SK-N-SH (cell line): ENCODE data around the gene VEGFA. TPM values are rescaled to one million over a fixed set of nuclear protein-coding genes. Genes with fewer than 3 reads are reported as not detected.

Source experiments
- CTCF ChIA-PET: fragments of 300-600, 350-600 bp; formaldehyde crosslinking; extraction: SDS; loops from one replicate; lab custom pipeline; 2021; lab: Yijun Ruan, JAX
- POLR2A ChIA-PET: fragments of 350-600 bp; sonication (Branson Sonifier 250); formaldehyde crosslinking; extraction: SDS; loops from one replicate; lab custom pipeline; 2020; ENCODE audit warnings: antibody characterized with exemption, inconsistent platforms; lab: Yijun Ruan, JAX
- DNase-seq: peaks from one replicate; pipeline ENCODE4 v3.0.0; 2012
- H2AFZ ChIP-seq: fragments of 200-600 bp; sonication (generic); 2 replicates; pipeline ENCODE4 v1.8.1; 2016; ENCODE audit warnings: antibody characterized with exemption, mild to moderate bottlenecking, low read depth
- H3F3A ChIP-seq: fragments of 200-600 bp; sonication (generic); replicated peaks from 2 replicates; pipeline ENCODE3; 2016; ENCODE audit warnings: antibody characterized with exemption, mild to moderate bottlenecking; ENCODE audit not compliant: insufficient read depth
- H3K27ac ChIP-seq, 2 experiments: fragments of 200-500 bp in 1 of 2; fragments of 200-600 bp in 1 of 2; sonication (Bioruptor generic) in 1 of 2; sonication (generic), shearing (Covaris generic) in 1 of 2; 2 replicates each; pipeline versions ENCODE4 v1.5.1 to v1.6.1; 2014 to 2016; ENCODE audit warnings: low read depth in 2 of 2, inconsistent platforms in 1 of 2, low read length in 1 of 2, mild to moderate bottlenecking in 1 of 2, mixed read lengths in 1 of 2
- H3K27me3 ChIP-seq: fragments of 200-600 bp; sonication (generic), shearing (Covaris generic); 2 replicates; pipeline ENCODE4 v1.6.1; 2016; ENCODE audit warnings: mixed run types; ENCODE audit not compliant: insufficient read depth
- H3K36me3 ChIP-seq, 2 experiments: fragments of 200-500 bp in 1 of 2; fragments of 200-600 bp in 1 of 2; sonication (Bioruptor generic) in 1 of 2; sonication (generic) in 1 of 2; replicated peaks in 1 of 2; 2 replicates each; pipeline versions ENCODE3 to v1.5.1; 2014 to 2016; ENCODE audit warnings: low read length in 1 of 2, mild to moderate bottlenecking in 1 of 2; ENCODE audit not compliant: insufficient read depth in 2 of 2, control insufficient read depth in 1 of 2
- H3K4me1 ChIP-seq, 2 experiments: fragments of 200-500 bp in 1 of 2; fragments of 200-600 bp in 1 of 2; sonication (Bioruptor generic) in 1 of 2; sonication (generic), shearing (Covaris generic) in 1 of 2; 2 replicates each; pipeline versions ENCODE4 v1.5.1 to v1.6.1; 2014 to 2016; ENCODE audit warnings: low read depth in 1 of 2, low read length in 1 of 2, mixed run types in 1 of 2; ENCODE audit not compliant: insufficient read depth in 2 of 2, control insufficient read depth in 1 of 2
- H3K4me2 ChIP-seq: fragments of 200-600 bp; sonication (generic), shearing (Covaris generic); 2 replicates; pipeline ENCODE4 v1.6.1; 2017; ENCODE audit warnings: mixed run types
- H3K4me3 ChIP-seq, 2 experiments: fragments of 200-500 bp in 1 of 2; fragments of 200-600 bp in 1 of 2; sonication (Bioruptor generic) in 1 of 2; sonication (generic), shearing (Covaris generic) in 1 of 2; 2 replicates each; pipeline versions ENCODE4 v1.5.1 to v1.8.1; 2014 to 2016; ENCODE audit warnings: low read depth in 2 of 2, inconsistent platforms in 1 of 2, low read length in 1 of 2, mild to moderate bottlenecking in 1 of 2, mixed read lengths in 1 of 2, moderate library complexity in 1 of 2
- H3K79me2 ChIP-seq: fragments of 200-600 bp; sonication (generic); 2 replicates; pipeline ENCODE4 v1.8.1; 2017; ENCODE audit warnings: mild to moderate bottlenecking; ENCODE audit not compliant: insufficient read depth
- H3K9ac ChIP-seq: fragments of 200-600 bp; sonication (generic); 2 replicates; pipeline ENCODE4 v1.6.1; 2017; ENCODE audit warnings: mixed run types
- H3K9me2 ChIP-seq: fragments of 200-600 bp; sonication (generic); 2 replicates; pipeline ENCODE4 v1.6.1; 2017; ENCODE audit warnings: mixed run types
- H3K9me3 ChIP-seq: fragments of 200-600 bp; sonication (generic); 2 replicates; pipeline ENCODE4 v1.6.1; 2017; ENCODE audit warnings: mixed run types, mild to moderate bottlenecking, moderate library complexity
- H4K20me1 ChIP-seq: fragments of 200-600 bp; sonication (generic); 2 replicates; pipeline ENCODE4 v1.6.1; 2017; ENCODE audit warnings: mild to moderate bottlenecking, mixed run types; ENCODE audit not compliant: insufficient read depth
- CHD2 ChIP-seq: fragments of 150-350 bp; IDR thresholded peaks from 2 replicates; pipeline ENCODE4 v1.6.1; 2018; ENCODE audit warnings: low read length; ENCODE audit not compliant: partially characterized antibody
- FOXM1 ChIP-seq: IDR thresholded peaks from 2 replicates; pipeline ENCODE4 v1.4.0; 2012; ENCODE audit warnings: low read depth, mild to moderate bottlenecking
- GATA2 ChIP-seq: sonication (generic); formaldehyde crosslinking; IDR thresholded peaks from 2 replicates; pipeline ENCODE4 v1.5.0; 2020; ENCODE audit warnings: mild to moderate bottlenecking, missing genetic modification reagents
- JUND ChIP-seq: IDR thresholded peaks from 2 replicates; pipeline ENCODE4 v1.4.0; 2012
- MXI1 ChIP-seq: IDR thresholded peaks from 2 replicates; pipeline ENCODE4 v1.6.1; 2012; ENCODE audit warnings: mild to moderate bottlenecking, low read depth, low read length, improper control_type of control experiment
- NFIC ChIP-seq: IDR thresholded peaks from 2 replicates; pipeline ENCODE4 v1.4.0; 2012; ENCODE audit warnings: borderline replicate concordance
- RCOR1 ChIP-seq: fragments of 150-350 bp; IDR thresholded peaks from 2 replicates; pipeline ENCODE4 v1.6.1; 2017; ENCODE audit warnings: antibody characterized with exemption, low read length
- RXRA ChIP-seq: IDR thresholded peaks from 2 replicates; pipeline ENCODE4 v1.4.0; 2012; ENCODE audit warnings: low read depth, mild to moderate bottlenecking, borderline replicate concordance
- SMC3 ChIP-seq: IDR thresholded peaks from 2 replicates; pipeline ENCODE4 v1.6.1; 2012; ENCODE audit warnings: low read depth, low read length, improper control_type of control experiment
- TAF1 ChIP-seq: IDR thresholded peaks from 2 replicates; pipeline ENCODE4 v1.6.1; 2012; ENCODE audit warnings: low read depth, mild to moderate bottlenecking, low read length, moderate library complexity, borderline replicate concordance
- TCF12 ChIP-seq: IDR thresholded peaks from 2 replicates; pipeline ENCODE4 v1.4.0; 2012
- TEAD4 ChIP-seq: IDR thresholded peaks from 2 replicates; pipeline ENCODE4 v1.4.0; 2012; ENCODE audit warnings: mild to moderate bottlenecking, borderline replicate concordance; ENCODE audit not compliant: insufficient read depth
- WGBS: methylation state at CpG from one replicate; pipeline ENCODE4 v1.1.6; 2017; ENCODE audit warnings: low lambda C conversion rate; 5-methylcytosine and 5-hydroxymethylcytosine counted together
- polyA plus RNA-seq, 3 experiments: library from polyadenylated mRNA; depleted of rRNA; stranded (reverse); fragments of >200 nt; gene quantifications; 2 replicates each; pipeline ENCODE4 v1.2.3, GENCODE V29; 2012
- TF ChIP-seq, protein P1 (sequence below): IDR thresholded peaks from 2 replicates; pipeline ENCODE4 v1.6.1; 2012; ENCODE audit warnings: mild to moderate bottlenecking, low read depth, low read length, moderate library complexity
- TF ChIP-seq, protein P2 (sequence below): IDR thresholded peaks from 2 replicates; pipeline ENCODE4 v1.4.0; 2012; ENCODE audit warnings: low read depth, borderline replicate concordance
- TF ChIP-seq, protein P3 (sequence below): fragments of 150-350 bp; IDR thresholded peaks from 2 replicates; pipeline ENCODE4 v1.6.1; 2016; ENCODE audit warnings: mild to moderate bottlenecking, low read depth, low read length
- TF ChIP-seq, protein P4 (sequence below): IDR thresholded peaks from 2 replicates; pipeline ENCODE4 v1.4.0; 2012; ENCODE audit warnings: low read depth, borderline replicate concordance

VEGFA gene
- polyA plus RNA-seq, 1 of the 3 experiments (the other 2 are of a cell fraction), result 81.0 TPM

DNA sequence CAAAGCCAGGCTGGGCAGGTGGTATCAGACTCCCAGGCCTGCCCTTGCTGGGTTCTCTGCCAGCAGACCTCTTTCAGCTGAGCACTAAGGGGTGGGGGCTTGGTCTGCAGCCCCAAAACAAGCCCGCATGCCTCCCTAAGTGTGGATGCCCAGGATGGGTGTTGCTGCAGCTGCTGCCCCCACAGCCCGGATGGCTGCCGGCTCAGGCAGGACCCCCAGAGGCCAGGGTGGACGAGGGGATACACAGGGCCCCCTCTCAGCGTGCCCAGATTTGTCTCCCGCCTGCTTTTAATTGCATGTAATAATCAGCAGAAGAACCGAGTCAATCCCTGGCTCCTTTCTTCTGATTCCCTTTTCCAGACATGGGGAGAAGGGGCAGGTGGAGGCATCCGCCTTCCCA is 60.8 kb downstream of the VEGFA start:
- Histone ChIP-seq H4K20me1 (no peaks in the 10 kb centered on the region), H3K9me3 (no peaks in the 10 kb centered on the region), H3F3A (no peaks in the 10 kb centered on the region), H3K27ac (no peak overlapping the region), H3K4me3 (no peak overlapping the region), H3K4me1 (peaks cover 0 to 18% of the 10 kb centered on the region in 2 experiments; a peak in 1 of 4 replicates), H3K9me2 (no peaks in the 10 kb centered on the region), H3K4me2 (no peak overlapping the region), H3K27me3 (no peaks in the 10 kb centered on the region), H3K9ac (no peak overlapping the region), H3K79me2 (no peaks in the 10 kb centered on the region), H2AFZ (no peak overlapping the region), H3K36me3 (no peaks in the 10 kb centered on the region)
- CTCF ChIA-PET, result interaction anchor here (0.5 to 4.9 kb wide), 4 partner anchors 12 to 164 kb away, joined by 3 to 26 read pairs (median 4); partner anchors contain the start of gene VEGFA
- 54% methylated on average over 2 of the region's 8 CpGs for WGBS
- DNase-seq, result no peak
- POLR2A ChIA-PET, result no interaction called here
- no peak for TF ChIP-seq TEAD4

DNA sequence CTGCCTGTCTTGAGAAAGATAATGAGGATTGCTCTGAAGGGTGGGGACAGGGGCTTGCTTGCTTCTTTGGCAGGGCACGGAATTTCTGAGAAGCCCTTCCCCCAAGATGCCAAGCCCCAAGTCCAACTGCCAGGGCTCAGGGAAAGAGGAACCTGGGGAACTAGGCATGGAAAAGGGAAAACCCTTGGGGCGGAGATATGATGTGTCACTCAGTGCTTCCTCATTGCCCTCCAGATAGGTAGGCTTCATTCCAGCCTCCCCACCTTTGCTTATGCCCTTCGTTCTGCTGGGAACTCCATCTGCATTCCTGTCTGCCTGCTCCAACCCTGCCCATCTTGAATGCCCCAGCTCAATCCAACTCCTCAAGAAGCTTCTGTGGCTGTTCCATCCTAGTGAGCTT is 61.2 kb downstream of the VEGFA start:
- POLR2A ChIA-PET, result no interaction called here

More for the DNA sequence above, 61.2 kb downstream of the VEGFA start:
- Histone ChIP-seq H3K4me2 (no peak overlapping the region), H3K4me1 (peaks cover 0 to 21% of the 10 kb centered on the region in 2 experiments; a peak in 1 of 4 replicates), H3K9me3 (no peaks in the 10 kb centered on the region), H4K20me1 (no peaks in the 10 kb centered on the region), H3K9me2 (no peaks in the 10 kb centered on the region), H3K9ac (no peak overlapping the region), H2AFZ (no peak overlapping the region), H3K27ac (no peak overlapping the region), H3K79me2 (no peaks in the 10 kb centered on the region), H3F3A (no peaks in the 10 kb centered on the region), H3K4me3 (no peak overlapping the region), H3K36me3 (no peaks in the 10 kb centered on the region), H3K27me3 (no peaks in the 10 kb centered on the region)
- 75% methylated on average over 3 of the region's 3 CpGs for WGBS
- DNase-seq, result no peak
- CTCF ChIA-PET, result interaction anchor here (0.5 to 4.9 kb wide), 4 partner anchors 12 to 164 kb away, joined by 3 to 26 read pairs (median 4); partner anchors contain the start of gene VEGFA
- TF ChIP-seq NFIC (no peak), JUND (no peak), MXI1 (no peak), GATA2 (CRISPR knock-in tag) (no peak), CHD2 (no peak), TCF12 (no peak), TAF1 (no peak), RXRA (no peak), SMC3 (no peak), FOXM1 (no peak), RCOR1 (no peak)
- TF ChIP-seq, protein P1, sequence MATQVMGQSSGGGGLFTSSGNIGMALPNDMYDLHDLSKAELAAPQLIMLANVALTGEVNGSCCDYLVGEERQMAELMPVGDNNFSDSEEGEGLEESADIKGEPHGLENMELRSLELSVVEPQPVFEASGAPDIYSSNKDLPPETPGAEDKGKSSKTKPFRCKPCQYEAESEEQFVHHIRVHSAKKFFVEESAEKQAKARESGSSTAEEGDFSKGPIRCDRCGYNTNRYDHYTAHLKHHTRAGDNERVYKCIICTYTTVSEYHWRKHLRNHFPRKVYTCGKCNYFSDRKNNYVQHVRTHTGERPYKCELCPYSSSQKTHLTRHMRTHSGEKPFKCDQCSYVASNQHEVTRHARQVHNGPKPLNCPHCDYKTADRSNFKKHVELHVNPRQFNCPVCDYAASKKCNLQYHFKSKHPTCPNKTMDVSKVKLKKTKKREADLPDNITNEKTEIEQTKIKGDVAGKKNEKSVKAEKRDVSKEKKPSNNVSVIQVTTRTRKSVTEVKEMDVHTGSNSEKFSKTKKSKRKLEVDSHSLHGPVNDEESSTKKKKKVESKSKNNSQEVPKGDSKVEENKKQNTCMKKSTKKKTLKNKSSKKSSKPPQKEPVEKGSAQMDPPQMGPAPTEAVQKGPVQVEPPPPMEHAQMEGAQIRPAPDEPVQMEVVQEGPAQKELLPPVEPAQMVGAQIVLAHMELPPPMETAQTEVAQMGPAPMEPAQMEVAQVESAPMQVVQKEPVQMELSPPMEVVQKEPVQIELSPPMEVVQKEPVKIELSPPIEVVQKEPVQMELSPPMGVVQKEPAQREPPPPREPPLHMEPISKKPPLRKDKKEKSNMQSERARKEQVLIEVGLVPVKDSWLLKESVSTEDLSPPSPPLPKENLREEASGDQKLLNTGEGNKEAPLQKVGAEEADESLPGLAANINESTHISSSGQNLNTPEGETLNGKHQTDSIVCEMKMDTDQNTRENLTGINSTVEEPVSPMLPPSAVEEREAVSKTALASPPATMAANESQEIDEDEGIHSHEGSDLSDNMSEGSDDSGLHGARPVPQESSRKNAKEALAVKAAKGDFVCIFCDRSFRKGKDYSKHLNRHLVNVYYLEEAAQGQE, result no peak
- TF ChIP-seq, protein P2, sequence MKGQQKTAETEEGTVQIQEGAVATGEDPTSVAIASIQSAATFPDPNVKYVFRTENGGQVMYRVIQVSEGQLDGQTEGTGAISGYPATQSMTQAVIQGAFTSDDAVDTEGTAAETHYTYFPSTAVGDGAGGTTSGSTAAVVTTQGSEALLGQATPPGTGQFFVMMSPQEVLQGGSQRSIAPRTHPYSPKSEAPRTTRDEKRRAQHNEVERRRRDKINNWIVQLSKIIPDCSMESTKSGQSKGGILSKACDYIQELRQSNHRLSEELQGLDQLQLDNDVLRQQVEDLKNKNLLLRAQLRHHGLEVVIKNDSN, result no peak
- TF ChIP-seq, protein P3, sequence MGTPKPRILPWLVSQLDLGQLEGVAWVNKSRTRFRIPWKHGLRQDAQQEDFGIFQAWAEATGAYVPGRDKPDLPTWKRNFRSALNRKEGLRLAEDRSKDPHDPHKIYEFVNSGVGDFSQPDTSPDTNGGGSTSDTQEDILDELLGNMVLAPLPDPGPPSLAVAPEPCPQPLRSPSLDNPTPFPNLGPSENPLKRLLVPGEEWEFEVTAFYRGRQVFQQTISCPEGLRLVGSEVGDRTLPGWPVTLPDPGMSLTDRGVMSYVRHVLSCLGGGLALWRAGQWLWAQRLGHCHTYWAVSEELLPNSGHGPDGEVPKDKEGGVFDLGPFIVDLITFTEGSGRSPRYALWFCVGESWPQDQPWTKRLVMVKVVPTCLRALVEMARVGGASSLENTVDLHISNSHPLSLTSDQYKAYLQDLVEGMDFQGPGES, result no peak
- TF ChIP-seq, protein P4, sequence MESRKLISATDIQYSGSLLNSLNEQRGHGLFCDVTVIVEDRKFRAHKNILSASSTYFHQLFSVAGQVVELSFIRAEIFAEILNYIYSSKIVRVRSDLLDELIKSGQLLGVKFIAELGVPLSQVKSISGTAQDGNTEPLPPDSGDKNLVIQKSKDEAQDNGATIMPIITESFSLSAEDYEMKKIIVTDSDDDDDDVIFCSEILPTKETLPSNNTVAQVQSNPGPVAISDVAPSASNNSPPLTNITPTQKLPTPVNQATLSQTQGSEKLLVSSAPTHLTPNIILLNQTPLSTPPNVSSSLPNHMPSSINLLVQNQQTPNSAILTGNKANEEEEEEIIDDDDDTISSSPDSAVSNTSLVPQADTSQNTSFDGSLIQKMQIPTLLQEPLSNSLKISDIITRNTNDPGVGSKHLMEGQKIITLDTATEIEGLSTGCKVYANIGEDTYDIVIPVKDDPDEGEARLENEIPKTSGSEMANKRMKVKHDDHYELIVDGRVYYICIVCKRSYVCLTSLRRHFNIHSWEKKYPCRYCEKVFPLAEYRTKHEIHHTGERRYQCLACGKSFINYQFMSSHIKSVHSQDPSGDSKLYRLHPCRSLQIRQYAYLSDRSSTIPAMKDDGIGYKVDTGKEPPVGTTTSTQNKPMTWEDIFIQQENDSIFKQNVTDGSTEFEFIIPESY, result no peak
